ENCODE results near the gene SPTSSB.

DNA sequence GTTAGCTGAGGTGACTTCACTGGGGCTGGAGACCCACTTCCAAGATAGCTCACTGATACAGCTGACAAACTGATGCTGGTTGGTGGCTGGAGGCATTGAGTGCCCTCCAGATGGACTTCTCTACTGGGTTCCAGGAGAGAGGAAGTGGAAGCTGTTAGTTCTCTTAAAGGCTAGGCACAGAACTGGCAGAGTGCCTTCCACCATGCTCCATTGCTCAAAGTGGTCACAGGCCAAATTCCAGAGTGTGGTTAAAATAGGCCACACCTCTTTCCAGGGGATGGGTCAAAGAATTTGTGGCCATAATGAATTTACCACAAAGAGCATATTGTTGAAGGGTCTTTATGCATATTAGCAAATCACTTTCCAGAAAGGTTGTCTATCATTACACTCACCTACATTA is 76.0 kb downstream of the SPTSSB start:
- TF ChIP-seq, protein P1, sequence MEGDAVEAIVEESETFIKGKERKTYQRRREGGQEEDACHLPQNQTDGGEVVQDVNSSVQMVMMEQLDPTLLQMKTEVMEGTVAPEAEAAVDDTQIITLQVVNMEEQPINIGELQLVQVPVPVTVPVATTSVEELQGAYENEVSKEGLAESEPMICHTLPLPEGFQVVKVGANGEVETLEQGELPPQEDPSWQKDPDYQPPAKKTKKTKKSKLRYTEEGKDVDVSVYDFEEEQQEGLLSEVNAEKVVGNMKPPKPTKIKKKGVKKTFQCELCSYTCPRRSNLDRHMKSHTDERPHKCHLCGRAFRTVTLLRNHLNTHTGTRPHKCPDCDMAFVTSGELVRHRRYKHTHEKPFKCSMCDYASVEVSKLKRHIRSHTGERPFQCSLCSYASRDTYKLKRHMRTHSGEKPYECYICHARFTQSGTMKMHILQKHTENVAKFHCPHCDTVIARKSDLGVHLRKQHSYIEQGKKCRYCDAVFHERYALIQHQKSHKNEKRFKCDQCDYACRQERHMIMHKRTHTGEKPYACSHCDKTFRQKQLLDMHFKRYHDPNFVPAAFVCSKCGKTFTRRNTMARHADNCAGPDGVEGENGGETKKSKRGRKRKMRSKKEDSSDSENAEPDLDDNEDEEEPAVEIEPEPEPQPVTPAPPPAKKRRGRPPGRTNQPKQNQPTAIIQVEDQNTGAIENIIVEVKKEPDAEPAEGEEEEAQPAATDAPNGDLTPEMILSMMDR (IDR thresholded peaks at IDR 0.05) = no peak
- no peak for TF ChIP-seq POLR2A (IDR thresholded peaks at IDR 0.05)

Measured in esophagus squamous epithelium (tissue), 4 donors.